OCI-LY3 (cell line): Measurements from ENCODE around the gene AGAP1.

ENCODE experiments used
- H2AFZ ChIP-seq: fragments of 200-600, 300-600 bp; shearing (Covaris generic); 2 replicates; pipeline ENCODE4 v1.6.0; 2014; ENCODE audit warnings: antibody characterized with exemption, low read depth, low read length
- H3K27ac ChIP-seq: fragments of 200-600, 300-600 bp; sonication (generic); 2 replicates; pipeline ENCODE4 v1.5.1; 2014; ENCODE audit warnings: mild to moderate bottlenecking, low read length, moderate library complexity, mixed read lengths
- H3K27me3 ChIP-seq: fragments of 200-600, 300-600 bp; sonication (generic); 2 replicates; pipeline ENCODE4 v1.6.1; 2014; ENCODE audit warnings: low read depth, low read length, mixed read lengths
- H3K36me3 ChIP-seq: fragments of 200-600, 300-600 bp; sonication (generic); replicated peaks from 2 replicates; pipeline ENCODE3; 2014; ENCODE audit warnings: low read depth, low read length, mixed read lengths
- H3K4me1 ChIP-seq: fragments of 300-600, 200-600 bp; sonication (generic); 2 replicates; pipeline ENCODE4 v1.6.1; 2014; ENCODE audit warnings: low read length, mixed read lengths
- H3K4me2 ChIP-seq: fragments of 200-600, 300-600 bp; sonication (generic); 2 replicates; pipeline ENCODE4 v1.6.1; 2014; ENCODE audit warnings: low read length, mixed read lengths
- H3K4me3 ChIP-seq: fragments of 300-600, 200-600 bp; sonication (generic); 2 replicates; pipeline ENCODE4 v1.5.1; 2014; ENCODE audit warnings: antibody characterized with exemption, mild to moderate bottlenecking, low read length, moderate library complexity
- H3K79me2 ChIP-seq: fragments of 300-600, 200-600 bp; shearing (Covaris generic); 2 replicates; pipeline ENCODE4 v1.6.1; 2014; ENCODE audit warnings: mild to moderate bottlenecking, low read length, mixed read lengths
- H3K9ac ChIP-seq: fragments of 300-600, 200-600 bp; shearing (Covaris generic); 2 replicates; pipeline ENCODE4 v1.6.0; 2014; ENCODE audit warnings: mild to moderate bottlenecking, low read length, moderate library complexity
- H3K9me3 ChIP-seq: fragments of 200-600, 300-600 bp; shearing (Covaris generic); 2 replicates; pipeline ENCODE4 v1.6.1; 2014; ENCODE audit warnings: low read length, mixed read lengths; ENCODE audit not compliant: insufficient read depth
- H4K20me1 ChIP-seq: fragments of 200-600, 300-600 bp; sonication (generic); 2 replicates; pipeline ENCODE4 v1.6.1; 2016; ENCODE audit warnings: low read length, mixed read lengths; ENCODE audit not compliant: insufficient read depth
- CTCF ChIP-seq: fragments of 200-600, 300-600 bp; sonication (generic); IDR thresholded peaks from 2 replicates; pipeline ENCODE4 v1.5.1; 2014; ENCODE audit warnings: antibody characterized with exemption, low read length, low read depth
- EZH2phosphoT487 ChIP-seq: fragments of 200-600 bp; shearing (Covaris generic); IDR thresholded peaks from 2 replicates; pipeline ENCODE4 v1.6.1; 2018; ENCODE audit warnings: antibody characterized with exemption, mixed run types, low read depth

The AGAP1 gene

GRCh38 chr2:236162882-236163470, 669.1 kb downstream of the AGAP1 start:
- H4K20me1 ChIP-seq, result no peaks in the 10 kb centered on the region
- TF ChIP-seq CTCF (no peak), EZH2phosphoT487 (no peak)
- H3K27ac ChIP-seq, result no peak overlapping the region
- H3K27me3 ChIP-seq, result no peaks in the 10 kb centered on the region
- no peak overlapping the region for H3K4me2 ChIP-seq
- no peak overlapping the region for H2AFZ ChIP-seq
- H3K36me3 ChIP-seq, result no peaks in the 10 kb centered on the region
- no peak overlapping the region for H3K4me3 ChIP-seq
- no peaks in the 10 kb centered on the region for H3K4me1 ChIP-seq
- H3K79me2 ChIP-seq, result no peaks in the 10 kb centered on the region
- no peaks in the 10 kb centered on the region for H3K9me3 ChIP-seq
- H3K9ac ChIP-seq, result no peak overlapping the region

DNA sequence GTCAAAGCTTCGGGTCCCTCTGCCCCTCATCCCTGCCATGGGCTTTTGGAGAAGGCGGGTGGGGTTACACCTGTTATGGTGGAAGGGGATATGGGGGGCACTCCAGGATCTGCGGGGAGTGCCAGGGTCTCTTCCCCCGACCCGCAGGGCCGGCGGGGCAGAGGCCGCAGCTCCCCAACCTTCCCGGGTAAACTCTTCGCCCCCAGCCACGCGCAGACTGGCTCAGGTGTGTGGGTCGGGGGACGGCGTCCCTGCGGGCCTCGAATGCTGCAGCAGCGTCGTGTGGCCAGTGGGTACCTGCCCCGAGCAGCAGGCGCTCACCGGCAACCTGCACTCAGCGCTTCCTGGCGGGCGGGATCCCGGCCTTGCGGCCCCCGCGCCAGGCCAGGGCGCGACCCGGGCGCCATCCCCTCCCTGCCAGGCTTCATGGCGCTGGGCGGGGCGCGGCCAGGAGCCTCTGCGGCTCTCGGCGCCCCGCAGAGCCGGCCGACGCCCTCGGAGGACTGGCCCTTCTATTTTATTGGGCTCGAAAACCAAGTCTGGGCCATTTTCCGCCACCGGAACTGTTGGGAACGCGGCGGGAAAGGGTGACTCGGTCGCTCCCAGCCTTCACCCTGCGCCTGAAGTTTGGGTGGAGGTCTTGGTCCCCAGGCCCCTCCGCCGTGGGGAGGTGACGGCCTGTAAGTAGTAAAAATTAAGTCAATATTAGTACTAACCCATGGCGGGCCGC, 669.8 kb downstream of the AGAP1 start:
- Histone ChIP-seq H2AFZ (no peak overlapping the region), H3K36me3 (no peaks in the 10 kb centered on the region), H3K4me1 (no peaks in the 10 kb centered on the region), H3K4me2 (no peak overlapping the region), H3K27me3 (no peaks in the 10 kb centered on the region), H3K4me3 (no peak overlapping the region), H3K9ac (no peak overlapping the region), H3K27ac (no peak overlapping the region), H3K9me3 (no peaks in the 10 kb centered on the region), H3K79me2 (no peaks in the 10 kb centered on the region), H4K20me1 (no peaks in the 10 kb centered on the region)
- no peak for TF ChIP-seq EZH2phosphoT487
- no peak for TF ChIP-seq CTCF

DNA sequence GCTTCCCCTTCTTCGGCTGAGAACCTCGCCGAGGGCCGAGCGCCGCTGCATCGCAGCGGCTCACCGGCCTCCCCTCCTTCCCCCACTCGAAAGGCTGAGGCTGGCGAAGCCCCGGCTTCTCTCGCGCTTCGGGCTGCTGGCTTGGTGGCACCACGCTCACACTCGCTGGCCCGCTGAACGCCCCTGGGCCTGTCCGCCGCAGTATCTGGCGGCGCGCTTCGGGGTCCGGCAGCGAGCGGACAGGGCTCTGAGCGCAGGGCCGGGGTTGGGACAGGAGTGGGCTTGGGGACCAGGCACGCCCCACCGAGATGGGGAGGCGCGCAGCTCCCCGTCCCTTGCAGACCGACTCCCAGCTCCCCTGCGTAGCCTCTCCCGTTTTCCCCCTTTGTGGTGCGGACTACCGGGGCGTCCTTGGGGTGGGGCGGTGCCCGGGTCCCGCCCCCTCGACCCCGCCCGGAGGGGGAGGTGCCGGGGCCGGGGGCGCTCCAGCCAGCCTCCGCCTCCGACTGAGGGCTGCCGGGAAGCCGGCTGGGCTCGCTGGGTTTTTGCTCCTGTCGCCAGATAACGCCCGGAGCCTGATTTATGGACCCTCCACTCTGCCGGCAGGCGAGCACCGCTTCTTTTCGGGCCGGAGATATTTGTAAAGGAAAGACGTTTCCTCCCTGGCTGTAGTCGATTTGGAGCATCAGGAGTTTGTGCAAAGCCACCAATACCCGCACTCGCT, 670.5 kb downstream of the AGAP1 start:
- no peaks in the 10 kb centered on the region for H3K9me3 ChIP-seq
- no peak overlapping the region for H3K9ac ChIP-seq
- no peak for TF ChIP-seq EZH2phosphoT487
- no peak for TF ChIP-seq CTCF
- H3K79me2 ChIP-seq, result no peaks in the 10 kb centered on the region
- no peaks in the 10 kb centered on the region for H3K27me3 ChIP-seq
- no peaks in the 10 kb centered on the region for H3K36me3 ChIP-seq
- H3K4me2 ChIP-seq, result no peak overlapping the region
- no peak overlapping the region for H3K4me3 ChIP-seq
- no peaks in the 10 kb centered on the region for H3K4me1 ChIP-seq
- no peaks in the 10 kb centered on the region for H4K20me1 ChIP-seq
- H2AFZ ChIP-seq, result no peak overlapping the region
- H3K27ac ChIP-seq, result no peak overlapping the region
